GM18519 (cell line): ENCODE data around the gene PPP1R3E.
"Not testable (repeated sequence)": the region's sequence is repeated elsewhere in the genome, so short reads cannot be mapped to it uniquely, and the experiment has no call there.

Experiments used
- ATAC-seq: cut with Tn5 transposase; IDR thresholded peaks from one replicate; pipeline ENCODE4 v1.9.1; 2021; ENCODE audit warnings: mild to moderate bottlenecking, moderate library complexity; ENCODE audit not compliant: unreplicated experiment, low FRiP score

Gene PPP1R3E, protein sequence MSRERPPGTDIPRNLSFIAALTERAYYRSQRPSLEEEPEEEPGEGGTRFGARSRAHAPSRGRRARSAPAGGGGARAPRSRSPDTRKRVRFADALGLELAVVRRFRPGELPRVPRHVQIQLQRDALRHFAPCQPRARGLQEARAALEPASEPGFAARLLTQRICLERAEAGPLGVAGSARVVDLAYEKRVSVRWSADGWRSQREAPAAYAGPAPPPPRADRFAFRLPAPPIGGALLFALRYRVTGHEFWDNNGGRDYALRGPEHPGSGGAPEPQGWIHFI

GRCh38 chr14:23302290-23303225, at the start of gene PPP1R3E:
Gene PPP1R3E, minus strand, starts transcription at chr14:23302859. Its CDS starts 283 bp downstream, at chr14:23302576.
- peak; percentile 10 for ATAC-seq

DNA sequence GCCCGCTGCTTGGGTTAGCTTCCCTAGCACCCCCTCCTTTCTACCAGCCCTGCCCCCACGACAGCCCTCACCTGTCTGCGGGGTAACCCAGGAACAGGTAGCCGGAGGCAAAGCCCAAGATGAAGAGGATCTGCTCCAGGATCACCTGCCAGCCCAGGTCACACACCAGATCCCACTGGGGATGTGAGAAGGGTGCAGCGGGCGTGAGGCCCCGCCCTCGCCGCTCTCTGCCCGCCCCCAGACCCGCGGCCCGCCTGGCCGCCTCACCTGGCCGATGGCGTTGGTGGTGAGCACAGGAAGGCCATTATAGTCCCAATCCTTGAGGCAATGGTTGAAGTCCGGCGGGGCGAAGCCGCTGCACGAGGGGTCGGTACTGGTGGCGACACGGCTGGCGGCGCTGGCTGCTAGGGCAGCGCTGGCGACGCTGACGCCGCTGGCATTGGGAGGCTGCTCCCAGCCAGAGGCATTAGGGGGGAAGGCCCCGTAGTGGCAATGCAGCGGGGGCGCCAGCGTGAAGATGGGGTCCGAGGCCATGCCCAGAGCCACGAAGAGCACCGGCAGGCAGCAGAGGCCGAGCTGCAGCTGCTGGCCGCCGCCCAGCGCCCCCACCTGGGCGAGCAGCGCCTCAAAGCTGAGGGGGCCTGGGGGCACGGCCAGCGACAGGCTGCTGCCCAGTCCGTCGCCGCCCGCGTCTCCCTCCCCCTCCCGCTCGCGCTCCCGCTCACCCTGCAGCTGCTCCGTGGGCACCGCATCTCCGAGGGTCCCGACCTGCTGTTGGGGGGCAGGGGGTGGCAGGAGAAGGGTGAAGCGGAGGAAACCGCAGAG, 49.2 kb upstream of the PPP1R3E start:
- no peak for ATAC-seq

DNA sequence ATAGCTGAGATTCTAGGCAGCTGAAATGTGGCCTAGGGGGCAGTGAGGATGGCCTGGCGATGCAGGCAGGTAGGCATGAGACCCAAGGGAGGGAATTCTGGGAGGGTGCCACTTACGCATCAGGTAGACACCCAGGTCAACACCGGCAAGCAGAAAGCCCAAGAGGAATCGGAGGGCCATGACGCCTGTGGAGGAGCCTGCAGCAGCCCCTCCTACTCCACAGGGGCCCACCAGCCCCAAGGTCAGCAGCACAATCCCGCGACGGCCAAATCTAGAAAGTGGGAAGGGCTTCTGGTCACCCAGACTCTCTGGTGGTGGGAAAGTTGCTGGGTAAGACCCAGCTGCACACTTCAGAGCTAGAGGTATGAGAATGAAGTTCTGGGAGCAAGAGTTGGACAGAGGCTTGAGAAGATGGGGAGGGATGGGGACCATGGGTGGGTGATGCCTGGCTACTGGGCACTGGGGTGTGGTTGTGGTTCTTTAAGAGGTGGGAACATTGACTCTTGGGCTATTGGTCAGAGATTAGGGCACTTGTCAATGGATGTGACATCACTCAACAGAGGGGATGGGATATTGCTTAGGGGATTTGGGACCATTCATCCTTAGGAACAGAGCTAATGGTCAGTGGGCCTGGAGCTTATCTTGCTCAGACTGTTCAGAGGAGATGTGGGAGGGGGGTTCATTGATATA, 46.6 kb upstream of the PPP1R3E start:
- no peak for ATAC-seq

DNA sequence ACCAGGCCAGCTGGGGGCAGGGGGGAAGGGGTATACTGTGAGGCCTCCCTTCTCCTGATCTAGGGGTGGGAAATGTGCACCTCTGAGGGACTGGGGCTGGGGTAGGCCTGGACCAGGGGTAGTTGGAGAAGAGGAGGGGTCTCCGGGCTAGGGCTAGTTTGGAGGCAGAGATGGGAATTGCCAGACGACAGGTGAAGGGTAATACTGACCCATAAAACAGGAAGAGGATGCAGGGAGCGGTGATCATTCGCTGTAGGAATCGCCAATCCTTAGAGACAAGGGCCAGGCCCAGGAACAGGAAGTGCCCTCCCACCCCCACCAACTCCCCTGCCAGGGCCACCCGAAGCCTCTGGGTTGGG, 45.6 kb upstream of the PPP1R3E start:
- no peak for ATAC-seq

GRCh38 chr14:23347406-23348296, 45.0 kb upstream of the PPP1R3E start:
- no peak for ATAC-seq

DNA sequence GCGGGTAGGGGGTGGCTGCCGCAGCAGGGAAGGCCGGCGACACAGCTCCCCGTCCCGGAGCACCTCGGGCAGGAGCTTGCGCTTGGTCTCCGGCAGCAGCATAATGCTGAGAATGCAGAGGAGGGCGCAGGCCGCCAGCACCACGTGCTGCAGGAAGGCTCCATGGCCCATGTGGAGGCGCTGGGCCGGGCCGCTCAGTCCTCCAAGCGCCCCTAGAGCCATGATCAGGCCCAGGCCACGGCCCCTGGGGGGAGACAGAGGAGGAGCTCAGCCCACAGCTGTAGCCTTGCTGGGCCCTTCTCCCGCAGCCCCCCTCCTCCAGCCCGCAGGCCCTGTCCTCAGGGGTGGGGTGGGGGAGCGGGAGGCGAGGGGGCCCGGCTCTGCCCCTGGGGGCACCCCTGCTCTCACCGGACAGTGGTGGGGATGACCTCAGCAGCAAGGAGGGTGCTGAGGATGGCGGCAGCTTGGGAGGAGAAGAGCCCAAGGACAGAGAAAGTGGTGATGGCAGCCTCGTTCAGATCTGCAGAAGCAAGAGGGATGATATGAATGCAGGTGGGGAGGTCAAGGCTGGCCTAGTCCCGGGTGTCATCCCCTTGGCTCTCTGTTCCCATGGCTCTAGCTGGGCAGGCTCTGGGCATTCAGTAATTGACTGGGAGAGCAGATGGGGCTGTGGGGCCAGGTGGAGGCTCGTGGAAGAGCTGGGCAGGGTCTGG, 44.2 kb upstream of the PPP1R3E start:
- ATAC-seq: no peak

DNA sequence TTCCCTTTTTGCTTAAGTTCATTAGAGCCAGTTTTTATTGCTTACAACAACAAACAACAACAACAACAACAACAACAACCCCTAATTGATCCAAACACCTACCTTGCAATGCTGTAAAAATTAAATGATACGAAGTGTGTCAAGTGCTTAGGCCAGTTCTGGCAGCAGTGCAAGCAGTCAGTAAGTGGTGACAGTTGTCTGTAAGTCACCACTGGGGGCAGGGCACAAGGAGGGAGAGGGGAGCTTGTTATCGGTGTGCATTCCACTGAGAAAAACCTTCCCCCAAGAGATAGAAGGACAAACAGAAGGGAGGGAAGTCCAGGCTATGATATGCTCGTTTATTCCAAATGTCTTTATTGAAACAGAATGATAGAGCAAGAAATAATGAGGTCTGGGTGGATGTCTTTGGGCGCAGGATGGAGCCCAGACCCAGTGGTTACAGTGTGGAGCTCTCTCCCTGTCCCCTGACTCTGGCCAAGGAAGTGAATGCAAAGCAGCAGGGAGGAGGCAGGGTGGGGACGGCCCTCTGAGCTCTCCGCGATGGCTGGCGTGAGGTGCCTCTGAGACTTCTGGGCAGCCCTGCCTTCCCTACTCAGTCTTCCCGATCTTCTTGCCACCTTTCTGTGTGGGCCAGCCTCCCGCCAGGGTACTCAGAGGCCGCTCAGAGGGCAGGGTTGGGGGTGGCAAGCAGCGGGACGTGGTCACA, 43.5 kb upstream of the PPP1R3E start:
- no peak for ATAC-seq

- no peak for ATAC-seq
Observed at GRCh38 chr14:23344481-23344880, 41.8 kb upstream of the PPP1R3E start.

DNA sequence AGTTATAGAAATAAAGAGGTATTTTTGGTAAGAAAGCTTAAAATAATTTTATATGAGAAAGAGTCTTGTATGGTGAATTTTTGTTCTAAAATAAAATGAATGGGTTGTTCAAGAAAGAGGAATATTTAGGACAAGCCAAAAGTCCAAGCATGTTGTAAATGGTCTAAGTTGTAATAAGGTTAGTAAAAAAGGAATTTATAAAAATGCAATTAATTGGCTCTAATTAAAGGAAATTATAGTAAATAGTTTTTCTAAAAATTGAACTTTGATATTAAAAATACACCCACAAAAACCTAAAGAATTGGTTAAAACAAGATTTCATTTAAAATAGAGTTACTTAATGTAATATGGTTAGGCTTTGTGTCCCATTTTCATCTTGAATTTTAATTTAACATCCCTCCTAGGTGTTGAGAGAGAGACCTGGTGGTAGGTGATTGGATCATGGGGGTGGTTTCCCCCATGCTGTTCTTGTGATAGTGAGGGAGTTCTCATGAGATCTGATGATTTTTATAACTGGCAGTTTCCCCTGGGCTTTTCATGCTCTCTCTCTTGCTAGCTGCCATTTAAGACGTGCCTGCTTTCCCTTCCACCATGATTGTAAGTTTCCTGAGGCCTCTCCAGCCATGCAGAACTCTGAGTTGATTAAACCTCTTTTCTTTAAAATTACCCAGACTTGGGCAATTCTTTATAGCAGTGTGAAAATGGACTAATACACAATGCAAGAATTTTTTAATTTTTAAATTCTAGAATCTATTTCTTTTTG, 37.0 kb upstream of the PPP1R3E start:
- ATAC-seq: no peak

DNA sequence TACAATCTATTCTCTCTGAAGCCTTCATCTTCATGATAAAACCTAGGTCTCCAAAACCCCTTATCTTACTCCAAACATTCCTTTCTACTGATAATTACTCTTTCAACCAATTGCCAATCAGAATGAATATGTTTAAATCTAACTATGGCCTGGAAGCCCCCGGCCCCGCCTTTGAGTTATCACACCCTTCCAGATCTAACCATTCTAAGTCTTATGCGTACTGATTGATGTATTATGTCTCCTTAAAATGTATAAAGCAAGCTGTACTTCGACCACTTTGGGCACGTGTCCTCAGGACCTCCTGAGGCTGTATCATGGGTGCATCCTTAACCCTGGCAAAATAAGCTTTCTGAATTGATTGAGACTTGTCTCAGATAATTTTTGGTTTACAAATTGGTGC, 33.0 kb upstream of the PPP1R3E start:
- no peak for ATAC-seq

DNA sequence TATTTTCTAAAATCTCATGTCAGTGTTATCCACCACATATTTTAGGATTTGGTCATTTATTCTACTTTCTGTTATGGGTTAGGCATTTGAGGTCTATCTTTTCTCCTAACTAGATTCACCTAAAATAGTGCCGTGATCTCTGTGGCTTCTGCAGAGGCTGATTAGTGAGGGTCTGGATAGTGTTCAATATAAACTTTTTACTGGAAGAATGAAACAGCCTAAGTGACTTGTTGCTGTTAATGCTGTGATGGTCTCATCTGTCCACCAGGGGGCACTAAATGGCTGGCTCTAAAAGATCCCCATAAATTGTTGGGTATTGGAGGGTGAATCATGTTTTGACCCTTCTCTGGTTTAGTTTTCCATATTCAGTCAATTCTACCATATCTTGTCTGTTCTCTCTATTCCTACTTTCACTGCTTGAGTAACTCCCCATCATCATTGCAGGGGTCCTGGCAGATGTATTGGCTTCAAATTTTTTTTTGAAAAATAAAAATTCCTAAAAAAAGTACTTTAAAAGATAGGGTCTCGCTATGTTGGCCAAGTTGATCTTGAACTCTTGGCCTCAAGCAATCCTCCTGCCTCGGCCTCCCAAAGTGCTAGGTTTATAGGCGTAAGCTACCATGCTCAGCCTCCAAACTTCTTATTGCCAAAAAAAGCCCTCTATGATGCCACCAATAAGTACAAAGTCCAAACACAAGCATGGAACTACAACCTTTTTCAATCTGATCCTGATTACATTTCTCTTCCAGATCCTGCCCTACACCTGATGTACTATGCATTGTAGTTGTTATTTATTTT, 25.5 kb upstream of the PPP1R3E start:
- no peak for ATAC-seq

- ATAC-seq: no peak
Observed at GRCh38 chr14:23326491-23327332, 24.1 kb upstream of the PPP1R3E start.

DNA sequence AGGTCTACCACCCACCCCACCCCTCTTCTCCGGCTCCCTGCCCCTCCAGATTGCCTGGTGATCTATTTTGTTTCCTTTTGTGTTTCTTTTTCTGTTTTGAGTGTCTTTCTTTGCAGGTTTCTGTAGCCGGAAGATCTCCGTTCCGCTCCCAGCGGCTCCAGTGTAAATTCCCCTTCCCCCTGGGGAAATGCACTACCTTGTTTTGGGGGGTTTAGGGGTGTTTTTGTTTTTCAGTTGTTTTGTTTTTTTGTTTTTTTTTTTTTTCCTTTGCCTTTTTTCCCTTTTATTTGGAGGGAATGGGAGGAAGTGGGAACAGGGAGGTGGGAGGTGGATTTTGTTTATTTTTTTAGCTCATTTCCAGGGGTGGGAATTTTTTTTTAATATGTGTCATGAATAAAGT, 23.1 kb upstream of the PPP1R3E start:
- ATAC-seq: not testable (repeated sequence)

DNA sequence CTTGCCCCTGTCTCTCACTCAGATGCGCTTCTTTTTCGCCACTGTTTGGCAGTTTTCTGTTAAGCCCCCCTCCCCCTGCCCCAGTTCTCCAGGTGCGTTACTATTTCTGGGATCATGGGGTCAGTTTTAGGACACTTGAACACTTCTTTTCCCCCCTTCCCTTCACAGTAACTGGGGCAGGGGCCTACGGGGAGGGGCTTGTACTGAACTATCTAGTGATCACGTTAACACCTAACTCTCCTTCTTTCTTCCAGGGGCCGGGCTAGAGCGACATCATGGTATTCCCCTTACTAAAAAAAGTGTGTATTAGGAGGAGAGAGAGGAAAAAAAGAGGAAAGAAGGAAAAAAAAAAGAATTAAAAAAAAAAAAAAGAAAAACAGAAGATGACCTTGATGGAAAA, 22.3 kb upstream of the PPP1R3E start:
- ATAC-seq: no peak

GRCh38 chr14:23324455-23324846, 21.8 kb upstream of the PPP1R3E start:
- ATAC-seq: no peak
